ENCODE results near the gene POU3F3.

GRCh38 chr2:104880076-104880475 lies 26.2 kb downstream of the POU3F3 start:
- no peak for TF ChIP-seq CTCF (IDR thresholded peaks at IDR 0.05)
- TF ChIP-seq POLR2A (IDR thresholded peaks at IDR 0.05): no peak

Measured in adrenal gland (tissue), 5 donors.